Activated CD4-positive, alpha-beta T cell treated with anti-CD3 and anti-CD28 coated beads for 24 hours (primary cell): Measurements from ENCODE around the gene SLC9A5.
A peak's percentile ranks its signal among the peaks of the same experiment; 100 is the strongest.

ENCODE experiments used
- DNase-seq, 2 donors: peaks; one replicate each; pipeline ENCODE4 v3.0.0-alpha.2; 2020; ENCODE audit warnings: low read depth in 2 of 2

Gene SLC9A5

GRCh38 chr16:67213197-67214019 lies 35.4 kb upstream of the SLC9A5 start:
- DNase-seq: no peak

- no peak for DNase-seq
These were observed 33.1 kb upstream of the SLC9A5 start for GRCh38 chr16:67215706-67216105.

GRCh38 chr16:67216612-67217490 lies 31.9 kb upstream of the SLC9A5 start:
- no peak for DNase-seq

- DNase-seq: no peak
These were observed 24.8 kb upstream of the SLC9A5 start for GRCh38 chr16:67223992-67224391.

GRCh38 chr16:67226295-67226803 lies 22.4 kb upstream of the SLC9A5 start:
- no peak for DNase-seq

GRCh38 chr16:67226804-67227566 lies 21.8 kb upstream of the SLC9A5 start, which contains the start of gene TMEM208:
TMEM208 (plus strand) TSS chr16:67227130; CDS start chr16:67227219, 89 bp downstream.
- DNase-seq: peak; percentile 96 to 99

GRCh38 chr16:67227567-67227921 lies 21.2 kb upstream of the SLC9A5 start:
- DNase-seq: no peak

- no peak for DNase-seq
These were observed 20.6 kb upstream of the SLC9A5 start for GRCh38 chr16:67228034-67228785.

GRCh38 chr16:67228905-67229304 lies 19.9 kb upstream of the SLC9A5 start:
- DNase-seq: no peak

- DNase-seq: no peak
These were observed 18.6 kb upstream of the SLC9A5 start for GRCh38 chr16:67229906-67230808.

GRCh38 chr16:67230809-67231660 lies 17.7 kb upstream of the SLC9A5 start:
- no peak for DNase-seq

GRCh38 chr16:67233596-67233995 lies 15.2 kb upstream of the SLC9A5 start:
- DNase-seq: no peak

- no peak for DNase-seq
These were observed 14.6 kb upstream of the SLC9A5 start for GRCh38 chr16:67234180-67234597.

GRCh38 chr16:67235816-67236562 lies 12.8 kb upstream of the SLC9A5 start:
- DNase-seq: no peak

- DNase-seq: peak; percentile 67 to 71
These were observed 12.0 kb upstream of the SLC9A5 start for GRCh38 chr16:67236563-67237395.

GRCh38 chr16:67237396-67238277 lies 11.1 kb upstream of the SLC9A5 start:
- no peak for DNase-seq

- DNase-seq: no peak
These were observed 10.6 kb upstream of the SLC9A5 start for GRCh38 chr16:67238278-67238575.
